Right cardiac atrium (tissue), 5 donors: ENCODE measurements around the gene MACROD2. TPM values are rescaled to one million over a fixed set of nuclear protein-coding genes. Genes with fewer than 3 reads are reported as not detected.
"Not testable (repeated sequence)": the region's sequence is repeated elsewhere in the genome, so short reads cannot be mapped to it uniquely, and the experiment has no call there.

Experiments used
- ATAC-seq, 2 donors: fragments of 200-7000 bp; cut with Tn5 transposase; one replicate each; pipeline versions ENCODE4 v1.8.0 to v1.9.1; 2020; ENCODE audit warnings: moderate library complexity in 2 of 2, mild to moderate bottlenecking in 1 of 2
- DNase-seq, 3 donors: peaks; one replicate each; pipeline ENCODE4 v3.0.0-alpha.2; 2020
- H3K27ac ChIP-seq: one replicate; pipeline ENCODE4 v1.5.1; 2013; ENCODE audit warnings: mild to moderate bottlenecking, low read length, control low read depth, moderate library complexity
- H3K27me3 ChIP-seq: one replicate; pipeline ENCODE4 v1.6.1; 2013; ENCODE audit not compliant: control insufficient read depth, insufficient read depth
- H3K4me1 ChIP-seq: one replicate; pipeline ENCODE4 v1.6.1; 2013; ENCODE audit warnings: low read length; ENCODE audit not compliant: control insufficient read depth, insufficient read depth
- H3K4me3 ChIP-seq: one replicate; pipeline ENCODE4 v1.5.1; 2013; ENCODE audit warnings: low read length, control low read depth
- H3K9me3 ChIP-seq: one replicate; pipeline ENCODE4 v1.6.1; 2013; ENCODE audit warnings: low read length; ENCODE audit not compliant: control insufficient read depth
- WGBS: extraction: QIAGEN DNeasy Blood & Tissue Kit; methylation state at CpG from one replicate; pipeline ENCODE4 v1.1.7; 2013; 5-methylcytosine and 5-hydroxymethylcytosine counted together
- intact Hi-C, 4 donors: fragments of 100-400 bp; cut with DNase I; formaldehyde crosslinking; loops; one replicate each; pipeline versions ENCODE4 v1.11.0 to v1.14.0; 2022 to 2023
- polyA plus RNA-seq: library from polyadenylated mRNA; stranded (reverse); fragments of 200-250 nt; gene quantifications from one replicate; pipeline ENCODE4 v1.2.3, GENCODE V29; 2013
- total RNA-seq, 4 donors: library from RNA; stranded (reverse); fragmentation: NEBNext Ultra II Directional; extraction: Animal tissue kit (Norgen Biotek cat#: 25700); gene quantifications; one replicate each; pipeline ENCODE4 v1.2.1, GENCODE V29; 2021
- donor health status: healthy with polysubstance abuse.
- donor health status: DM: no; HTN: yes; CAD: no.
- donor health status: DM: no; HTN: no; CAD: no.
- donor health status: DM: no; HTN: yes; CAD: no; lungs with severe emphysema.
- donor health status: DM: yes; HTN: yes; CAD: no.

The MACROD2 gene
- total and polyA plus RNA-seq, 5 donors, result 0.61 to 4.4 (median 2.4) TPM

DNA sequence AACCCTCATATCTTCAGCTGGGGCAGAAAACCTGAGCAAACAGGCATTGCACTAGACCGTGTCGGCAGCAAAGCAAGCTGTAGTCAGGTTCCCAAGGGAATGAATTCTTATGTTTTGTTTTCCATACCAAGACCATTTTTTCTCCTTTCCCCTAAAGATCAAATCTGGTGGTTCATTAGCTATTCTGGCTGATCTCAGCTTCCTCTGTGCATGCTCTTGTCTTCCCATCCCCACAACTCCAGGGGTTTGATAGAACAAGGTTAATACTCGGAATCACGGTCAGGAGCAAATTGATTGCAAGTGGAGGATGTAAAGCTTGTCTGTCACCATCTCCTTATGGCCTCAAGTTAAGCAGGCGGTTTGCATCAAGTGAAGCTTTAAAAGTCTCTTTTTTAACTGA is 1799.1 kb downstream of the MACROD2 start:
- 74% methylated on average over 5 of the region's 5 CpGs for WGBS
- intact Hi-C loops, result no loop called here
- no peak for ATAC-seq
- Histone ChIP-seq H3K9me3 (no peaks in the 10 kb centered on the region), H3K4me3 (no peak overlapping the region), H3K27me3 (no peaks in the 10 kb centered on the region), H3K4me1 (no peaks in the 10 kb centered on the region), H3K27ac (no peak overlapping the region)
- no peak for DNase-seq

DNA sequence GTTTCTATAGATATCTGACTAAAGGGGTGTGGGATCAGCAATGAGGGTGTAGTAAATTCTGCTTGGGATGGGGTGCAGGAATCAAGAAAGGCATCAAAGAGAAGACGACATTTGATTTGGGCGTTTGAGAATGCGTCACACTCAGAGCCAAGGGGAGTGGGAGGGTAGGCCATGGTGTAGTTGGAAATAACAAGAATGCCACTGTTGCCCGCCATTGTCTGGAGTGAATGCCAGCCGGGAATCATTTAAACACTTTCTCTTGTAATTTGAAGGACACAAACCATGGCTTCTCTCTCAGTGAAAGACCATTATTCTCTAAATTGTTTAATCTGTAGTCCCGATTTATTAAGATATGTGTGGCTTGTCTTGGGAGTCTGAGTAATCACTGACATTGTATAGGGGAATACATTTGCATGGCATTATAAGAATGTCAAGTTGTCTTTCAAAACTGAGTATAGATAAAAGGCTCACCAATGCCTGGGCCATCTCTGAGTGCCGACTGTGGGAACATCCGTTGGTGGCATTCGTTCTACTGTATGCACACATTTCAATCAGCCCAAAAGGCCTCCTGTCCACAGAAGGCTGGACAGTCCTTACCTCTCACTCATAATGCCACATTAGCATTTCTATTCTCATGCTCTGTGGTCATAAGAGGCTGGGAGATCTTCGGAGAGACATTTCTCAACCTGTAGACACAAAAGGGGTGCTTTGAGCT is 1800.1 kb downstream of the MACROD2 start:
- Histone ChIP-seq H3K4me1 (no peaks in the 10 kb centered on the region), H3K27me3 (no peaks in the 10 kb centered on the region), H3K9me3 (no peaks in the 10 kb centered on the region), H3K27ac (no peak overlapping the region), H3K4me3 (no peak overlapping the region)
- no peak for ATAC-seq
- WGBS, result 72% methylated on average over 10 of the region's 10 CpGs
- no peak for DNase-seq
- intact Hi-C loops, result no loop called here

DNA sequence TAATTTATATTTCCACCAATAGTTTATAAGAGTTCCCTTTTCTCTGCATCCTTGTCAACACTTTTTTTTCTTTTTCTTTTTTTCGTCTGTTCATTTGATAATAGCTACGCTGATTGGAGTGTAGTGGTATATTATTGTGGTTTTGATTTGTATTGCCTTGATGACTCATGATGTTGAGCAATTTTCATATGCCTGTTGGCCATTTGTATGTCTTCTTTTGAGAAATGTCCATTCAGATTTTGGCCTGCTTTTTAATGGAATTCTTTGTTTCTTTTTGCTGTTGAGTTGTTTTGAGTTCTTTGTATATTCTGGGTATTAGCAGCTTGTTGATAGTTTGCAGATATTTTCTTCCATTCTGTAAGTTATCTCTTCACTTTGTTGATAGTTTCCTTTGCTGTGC is 1804.6 kb downstream of the MACROD2 start:
- 66% methylated on average over 2 of the region's 2 CpGs for WGBS
- Histone ChIP-seq H3K4me1 (no peaks in the 10 kb centered on the region), H3K27ac (no peak overlapping the region), H3K4me3 (no peak overlapping the region), H3K9me3 (no peaks in the 10 kb centered on the region), H3K27me3 (no peaks in the 10 kb centered on the region)
- ATAC-seq, result no peak
- intact Hi-C loops, result no loop called here
- no peak for DNase-seq

GRCh38 chr20:15802020-15802419 is 1806.7 kb downstream of the MACROD2 start:
- intact Hi-C loops, result no loop called here
- Histone ChIP-seq H3K27ac (no peak overlapping the region), H3K9me3 (no peaks in the 10 kb centered on the region), H3K27me3 (no peaks in the 10 kb centered on the region), H3K4me1 (no peaks in the 10 kb centered on the region), H3K4me3 (no peak overlapping the region)
- WGBS, result 76% methylated on average over 1 of the region's 1 CpG
- DNase-seq, result no peak
- no peak for ATAC-seq

GRCh38 chr20:15805154-15805553 is 1809.8 kb downstream of the MACROD2 start:
- H3K9me3 ChIP-seq, result no peaks in the 10 kb centered on the region
- no peak overlapping the region for H3K27ac ChIP-seq
- H3K27me3 ChIP-seq, result no peaks in the 10 kb centered on the region
- intact Hi-C loops, result no loop called here
- no peak overlapping the region for H3K4me3 ChIP-seq
- 84% methylated on average over 5 of the region's 5 CpGs for WGBS
- no peak for ATAC-seq
- no peak for DNase-seq
- no peaks in the 10 kb centered on the region for H3K4me1 ChIP-seq

GRCh38 chr20:15806105-15806504 is 1810.8 kb downstream of the MACROD2 start:
- WGBS, result 31% methylated on average over 3 of the region's 3 CpGs
- no peaks in the 10 kb centered on the region for H3K9me3 ChIP-seq
- intact Hi-C loops, result no loop called here
- ATAC-seq, result no peak
- H3K4me3 ChIP-seq, result no peak overlapping the region
- no peak for DNase-seq
- H3K4me1 ChIP-seq, result no peaks in the 10 kb centered on the region
- no peaks in the 10 kb centered on the region for H3K27me3 ChIP-seq
- no peak overlapping the region for H3K27ac ChIP-seq

GRCh38 chr20:15807271-15807670 is 1812.0 kb downstream of the MACROD2 start:
- WGBS, result 78% methylated on average over 5 of the region's 5 CpGs
- no peaks in the 10 kb centered on the region for H3K27me3 ChIP-seq
- no peaks in the 10 kb centered on the region for H3K4me1 ChIP-seq
- no peaks in the 10 kb centered on the region for H3K9me3 ChIP-seq
- H3K27ac ChIP-seq, result no peak overlapping the region
- H3K4me3 ChIP-seq, result no peak overlapping the region
- DNase-seq (no peak), ATAC-seq (no peak)
- intact Hi-C loops, result no loop called here

- DNase-seq, intact Hi-C loops, H3K4me3 ChIP-seq, H3K4me1 ChIP-seq, ATAC-seq, H3K27me3 ChIP-seq, H3K27ac ChIP-seq, H3K9me3 ChIP-seq: not testable (repeated sequence)
- WGBS, result 87% methylated on average over 8 of the region's 8 CpGs
These were observed 1812.5 kb downstream of the MACROD2 start for GRCh38 chr20:15807771-15808170.

DNA sequence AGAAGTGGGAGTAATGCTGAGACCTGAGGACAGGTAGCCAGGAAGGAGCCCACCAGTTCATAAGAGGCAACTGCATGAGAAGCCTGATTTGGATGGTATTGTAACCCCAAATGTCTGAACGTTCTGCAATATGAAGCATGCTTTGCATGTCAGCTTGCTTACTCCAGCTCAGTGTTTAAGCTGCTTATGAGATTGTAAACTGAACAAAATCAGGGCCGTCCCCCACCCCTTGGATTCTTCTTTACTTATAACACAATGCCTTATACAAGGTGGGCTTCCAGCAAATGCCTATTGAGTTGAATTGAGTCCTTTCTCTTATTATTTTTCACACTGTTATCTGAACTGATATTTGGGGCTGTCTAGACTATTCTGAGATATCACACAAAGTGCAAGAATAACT is 1816.6 kb downstream of the MACROD2 start:
- Histone ChIP-seq H3K4me3 (no peak overlapping the region), H3K27ac (no peak overlapping the region), H3K9me3 (no peaks in the 10 kb centered on the region), H3K4me1 (no peaks in the 10 kb centered on the region), H3K27me3 (peaks cover 2% of the 10 kb centered on the region)
- no peak for ATAC-seq
- no peak for DNase-seq
- 63% methylated on average over 2 of the region's 2 CpGs for WGBS
- intact Hi-C loops, result no loop called here

GRCh38 chr20:15812696-15813095 is 1817.4 kb downstream of the MACROD2 start:
- 75% methylated on average over 1 of the region's 1 CpG for WGBS
- DNase-seq (no peak), ATAC-seq (no peak)
- no peaks in the 10 kb centered on the region for H3K4me1 ChIP-seq
- no peaks in the 10 kb centered on the region for H3K9me3 ChIP-seq
- H3K4me3 ChIP-seq, result no peak overlapping the region
- intact Hi-C loops, result no loop called here
- H3K27ac ChIP-seq, result no peak overlapping the region
- peaks cover 2% of the 10 kb centered on the region for H3K27me3 ChIP-seq

- Histone ChIP-seq H3K4me3 (no peak overlapping the region), H3K27me3 (peaks cover 2% of the 10 kb centered on the region), H3K27ac (no peak overlapping the region), H3K4me1 (no peaks in the 10 kb centered on the region), H3K9me3 (no peaks in the 10 kb centered on the region)
- DNase-seq (no peak), ATAC-seq (no peak)
- intact Hi-C loops, result no loop called here
These were observed 1819.0 kb downstream of the MACROD2 start for GRCh38 chr20:15814360-15814759.

GRCh38 chr20:15814911-15815310 is 1819.6 kb downstream of the MACROD2 start:
- H3K9me3 ChIP-seq, result no peaks in the 10 kb centered on the region
- no peak overlapping the region for H3K27ac ChIP-seq
- no peaks in the 10 kb centered on the region for H3K4me1 ChIP-seq
- WGBS, result 48% methylated on average over 2 of the region's 2 CpGs
- peaks cover 2% of the 10 kb centered on the region for H3K27me3 ChIP-seq
- ATAC-seq (no peak), DNase-seq (no peak)
- no peak overlapping the region for H3K4me3 ChIP-seq
- intact Hi-C loops, result no loop called here
